Iris pigment epithelial cell (primary cell): ENCODE results near the gene ZBTB20.
A peak's percentile ranks its signal among the peaks of the same experiment; 100 is the strongest.
"Not testable (repeated sequence)": the region's sequence is repeated elsewhere in the genome, so short reads cannot be mapped to it uniquely, and the experiment has no call there.

Experiments used
- DNase-seq: peaks from one replicate; pipeline ENCODE4 v3.0.0-alpha.2; 2011; ENCODE audit warnings: low read depth

Gene ZBTB20

GRCh38 chr3:114834175-114834940 lies 312.7 kb downstream of the ZBTB20 start:
- no peak for DNase-seq

GRCh38 chr3:114831861-114832260 lies 315.2 kb downstream of the ZBTB20 start:
- DNase-seq: no peak

- DNase-seq: no peak
Measured at GRCh38 chr3:114830652-114831051, 316.4 kb downstream of the ZBTB20 start.

DNA sequence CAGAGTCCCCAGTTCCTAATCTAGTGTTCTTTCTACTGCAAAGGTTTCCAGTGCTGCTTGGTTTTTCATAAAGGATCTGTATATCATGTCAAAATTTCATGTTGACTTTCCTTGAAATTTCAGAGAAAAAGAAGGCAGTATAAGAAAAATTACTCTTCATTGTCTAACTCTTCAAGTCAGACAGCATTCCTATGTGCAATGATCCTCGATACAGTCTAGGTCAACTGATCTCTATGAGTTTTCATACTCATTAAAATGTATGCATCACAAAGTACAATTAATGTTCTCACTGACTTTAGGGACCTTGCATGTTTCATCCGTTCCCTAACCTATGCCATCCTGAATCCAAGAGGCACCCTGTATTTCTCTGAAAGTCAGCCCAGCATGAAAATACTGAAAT lies 317.3 kb downstream of the ZBTB20 start:
- DNase-seq: no peak

- peak; percentile 52 for DNase-seq
Measured at GRCh38 chr3:114827495-114827894, 319.6 kb downstream of the ZBTB20 start.

GRCh38 chr3:114824014-114824413 lies 323.1 kb downstream of the ZBTB20 start:
- no peak for DNase-seq

DNA sequence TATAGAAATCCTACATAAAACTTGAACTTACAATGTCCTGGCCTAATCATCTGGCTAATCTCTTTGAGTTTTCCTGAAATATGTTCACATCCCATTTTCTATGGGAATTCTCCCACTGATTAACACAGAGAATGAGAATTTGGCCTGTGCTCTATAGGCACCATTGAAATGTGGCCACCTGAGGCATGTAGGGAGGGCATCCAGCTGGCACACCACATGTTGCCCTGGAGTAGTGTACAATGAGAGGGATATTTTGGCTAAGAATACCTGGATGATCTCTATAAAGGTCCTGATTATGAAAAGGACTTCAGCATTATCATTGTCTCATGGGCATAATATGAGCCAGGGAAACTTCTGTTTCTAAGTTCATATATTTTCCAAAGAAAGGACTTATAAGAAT lies 324.0 kb downstream of the ZBTB20 start:
- no peak for DNase-seq

DNA sequence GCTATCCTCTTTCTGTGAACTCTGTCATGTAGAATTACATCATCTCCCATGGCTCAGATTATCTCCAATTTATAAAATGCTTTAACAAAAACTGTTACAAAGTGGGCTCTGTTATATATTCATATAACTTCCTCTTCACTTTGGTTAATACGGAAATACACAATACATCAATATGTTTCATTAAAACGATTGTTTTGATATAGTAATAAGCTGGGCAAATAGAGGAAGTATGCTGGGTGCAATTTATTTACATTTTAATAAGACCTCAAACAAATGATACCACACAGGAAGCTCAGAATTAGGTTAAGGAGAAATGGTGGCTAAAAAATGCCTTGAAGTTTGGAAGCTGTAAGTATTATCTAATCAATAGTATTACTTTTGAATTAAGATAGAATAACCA lies 331.0 kb downstream of the ZBTB20 start:
- no peak for DNase-seq

- DNase-seq: not testable (repeated sequence)
Measured at GRCh38 chr3:114812541-114813238, 334.4 kb downstream of the ZBTB20 start.

DNA sequence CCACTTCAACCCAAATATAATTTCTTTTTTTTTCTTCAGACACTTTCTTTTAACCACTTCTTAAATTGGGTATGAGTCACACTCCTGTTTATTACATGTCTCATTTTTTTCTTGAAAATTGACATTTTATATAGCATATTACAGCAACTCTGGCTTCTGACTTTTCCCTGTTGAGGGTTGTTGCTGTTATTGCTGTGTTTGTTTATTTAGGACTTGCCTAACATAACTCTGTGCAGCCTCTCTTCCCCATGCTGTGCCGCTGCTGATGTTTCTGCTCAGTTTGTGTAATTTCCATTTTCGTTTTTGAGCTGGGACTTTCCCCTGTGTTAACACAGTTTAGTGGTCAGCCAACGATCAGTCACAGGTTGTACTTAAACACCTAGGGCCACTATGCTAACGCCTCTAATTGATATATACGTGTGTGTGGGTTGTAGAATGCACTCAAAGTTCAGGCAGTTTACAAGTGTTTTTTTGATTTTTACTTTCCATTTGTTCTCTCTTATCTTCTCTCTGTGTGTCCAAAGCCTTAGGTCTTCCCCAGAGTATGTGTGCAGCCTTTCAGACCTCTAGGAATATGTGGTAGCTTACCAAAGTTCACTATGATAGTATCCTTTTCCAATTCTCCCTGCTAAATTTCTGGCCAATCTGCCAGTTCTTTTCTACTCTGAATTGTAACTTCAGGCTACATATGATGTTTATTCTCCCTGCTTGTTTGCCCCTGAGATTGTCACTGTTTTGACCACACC lies 337.2 kb downstream of the ZBTB20 start:
- peak; percentile 71 for DNase-seq

GRCh38 chr3:114804099-114804498 lies 343.0 kb downstream of the ZBTB20 start:
- no peak for DNase-seq

GRCh38 chr3:114803042-114803695 lies 343.9 kb downstream of the ZBTB20 start:
- DNase-seq: no peak

GRCh38 chr3:114800272-114801031 lies 346.6 kb downstream of the ZBTB20 start:
- no peak for DNase-seq

DNA sequence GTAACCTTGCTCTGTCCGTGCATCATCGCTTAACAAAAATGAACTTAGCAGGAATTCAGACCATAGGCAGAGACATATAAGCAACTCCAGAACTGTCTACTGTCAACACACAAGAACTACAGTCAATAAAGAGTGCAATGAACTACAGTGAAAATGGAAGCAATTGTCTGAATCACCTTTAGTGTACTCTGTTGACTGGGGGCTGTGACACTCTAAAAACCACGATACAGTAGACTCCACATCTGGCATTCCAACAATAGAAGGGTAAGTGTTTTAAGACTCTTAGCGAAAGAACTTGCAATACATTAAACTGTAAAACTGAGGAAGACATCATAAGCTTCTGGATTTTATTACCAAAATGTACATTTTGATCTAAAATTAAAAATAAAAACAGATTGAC lies 347.3 kb downstream of the ZBTB20 start:
- no peak for DNase-seq

- DNase-seq: no peak
Measured at GRCh38 chr3:114796796-114797195, 350.3 kb downstream of the ZBTB20 start.

DNA sequence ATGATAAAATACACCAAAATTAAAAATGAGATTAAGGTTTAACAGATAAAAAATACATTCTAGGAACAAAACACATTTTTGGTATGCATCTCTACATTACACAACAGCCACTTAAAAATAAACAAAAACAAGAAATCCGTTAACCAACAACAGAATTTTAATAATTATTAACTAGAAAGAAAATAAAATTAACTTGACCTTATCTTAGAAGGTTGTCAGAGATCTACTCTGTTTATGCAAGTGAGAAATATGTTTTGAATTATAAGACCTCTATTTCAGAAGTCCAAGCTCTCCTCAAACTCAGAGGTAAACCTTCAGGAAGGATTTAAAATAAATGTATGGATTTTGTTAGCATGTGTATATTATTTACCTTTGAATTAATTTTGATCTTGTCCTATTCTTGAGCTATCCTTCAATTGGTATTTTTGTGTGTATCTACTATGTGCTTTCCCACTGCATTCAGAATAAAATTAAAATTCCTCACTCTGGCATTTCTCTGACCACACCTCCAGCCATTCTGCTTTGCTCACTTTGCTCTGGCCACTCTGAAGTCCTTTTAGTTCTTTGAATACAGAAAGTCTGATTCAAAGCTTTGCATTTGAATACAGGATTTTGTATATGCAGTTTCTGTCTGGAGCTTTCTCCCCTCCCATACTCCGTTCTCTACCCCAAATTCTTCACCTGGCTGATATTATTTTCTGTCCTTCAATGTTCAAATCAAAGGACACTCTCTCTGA lies 352.0 kb downstream of the ZBTB20 start:
- DNase-seq: no peak

DNA sequence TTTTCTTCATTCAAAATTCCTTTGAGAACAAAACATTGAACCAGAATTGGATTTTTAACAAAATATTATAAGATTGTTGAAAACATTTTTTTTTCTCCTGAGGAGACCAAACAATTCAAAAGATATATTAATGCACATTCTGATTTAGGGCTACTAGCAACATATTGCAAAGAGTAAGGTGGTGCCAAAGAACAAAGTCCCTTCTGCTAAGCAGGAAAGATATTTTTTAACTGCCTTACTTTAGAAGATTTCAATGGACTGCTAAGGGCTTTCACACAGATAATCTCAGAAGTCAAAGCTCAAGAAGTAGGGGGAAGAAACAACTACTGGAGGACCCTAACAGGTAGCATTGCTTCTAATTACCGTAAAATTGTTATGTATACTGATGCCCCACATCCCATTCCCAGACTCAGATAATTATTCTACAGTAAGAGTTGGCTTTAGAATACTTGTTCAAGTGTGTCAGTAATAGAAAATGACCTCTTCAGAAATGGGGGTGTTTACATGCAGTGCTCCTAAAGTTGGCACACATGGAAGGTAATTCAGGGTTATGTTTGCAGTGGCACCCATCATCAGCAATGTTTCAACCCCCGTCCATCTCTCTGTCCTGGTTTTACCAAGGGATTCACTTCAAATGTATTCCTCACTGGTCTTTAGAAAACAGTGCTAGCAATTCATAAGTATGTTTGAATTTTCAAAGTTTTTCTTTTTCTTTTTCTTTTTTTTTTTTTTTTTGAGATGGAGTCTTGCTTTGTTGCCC lies 354.7 kb downstream of the ZBTB20 start:
- no peak for DNase-seq

GRCh38 chr3:114790752-114791151 lies 356.3 kb downstream of the ZBTB20 start:
- no peak for DNase-seq

DNA sequence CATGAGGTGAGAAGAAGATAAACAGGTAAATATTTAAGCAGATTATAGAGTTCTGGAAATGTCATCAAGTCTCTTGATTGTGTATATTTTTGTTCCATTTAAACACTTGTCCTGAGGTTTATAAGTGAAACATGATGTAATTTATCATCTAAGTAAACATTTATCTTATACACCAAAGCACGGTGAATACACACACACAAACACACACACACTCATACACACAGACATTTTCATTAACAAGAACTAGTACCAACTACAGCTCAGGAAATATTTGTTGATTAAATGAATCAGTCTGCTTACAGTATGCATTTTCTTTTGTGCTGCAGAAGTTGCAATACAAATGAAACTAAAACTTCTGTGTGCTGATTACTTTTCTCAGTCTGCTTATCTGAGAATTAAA lies 357.3 kb downstream of the ZBTB20 start:
- DNase-seq: no peak

DNA sequence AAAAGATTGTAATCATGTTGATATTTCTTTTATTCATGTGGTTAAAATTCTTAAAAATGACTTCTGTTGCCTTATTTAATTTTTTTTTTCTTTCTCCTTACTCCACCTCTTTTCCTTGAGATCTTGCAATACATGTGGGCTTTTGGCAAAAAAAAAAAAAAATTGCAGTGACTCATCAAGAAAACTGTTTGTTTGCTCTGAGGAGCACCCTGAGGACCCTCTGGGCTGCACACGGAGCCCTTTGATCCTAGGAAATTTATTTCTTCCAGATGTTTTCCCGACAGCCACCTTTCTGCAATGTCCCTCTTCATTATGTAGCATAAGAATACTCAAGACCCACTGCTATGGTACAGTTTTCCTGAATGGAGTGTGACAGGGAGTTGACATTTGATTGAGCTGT lies 371.7 kb downstream of the ZBTB20 start:
- DNase-seq: peak; percentile 25
